ENCODE measurements around the gene ST6GALNAC1. TPM values are rescaled to one million over a fixed set of nuclear protein-coding genes. Genes with fewer than 3 reads are reported as not detected.
A peak's percentile ranks its signal among the peaks of the same experiment; 100 is the strongest.

ST6GALNAC1 gene
- total and polyA plus RNA-seq, 2 experiments from 2014 or later: 17.7 to 27.6 TPM

GRCh38 chr17:76660656-76661042 lies 17.1 kb upstream of the ST6GALNAC1 start:
- Histone ChIP-seq H3K36me3 (replicated peaks; ENCODE audit: insufficient read depth, low read depth) (no peaks in the 10 kb centered on the region), H2AFZ (no peak overlapping the region), H3K9me2 (replicated peaks; ENCODE audit: insufficient read depth) (no peaks in the 10 kb centered on the region), H4K20me1 (ENCODE audit: insufficient read depth, poor library complexity, severe bottlenecking) (no peaks in the 10 kb centered on the region), H3K27me3 (no peaks in the 10 kb centered on the region), H3K4me3 (no peak overlapping the region), H3K4me1 (ENCODE audit: insufficient read depth) (peaks cover 4% of the 10 kb centered on the region), H3K79me2 (no peaks in the 10 kb centered on the region), H3K27ac (no peak overlapping the region), H3K9me3 (ENCODE audit: low read depth) (no peaks in the 10 kb centered on the region), H3K4me2 (no peak overlapping the region)
- 82% methylated on average over 3 of the region's 3 CpGs for WGBS (ENCODE audit: low lambda C conversion rate, missing lambda C conversion rate)
- TF ChIP-seq EZH2 (IDR thresholded peaks at IDR 0.05; ENCODE audit: borderline replicate concordance) (no peak), CTCF (IDR thresholded peaks at IDR 0.05; ENCODE audit: poor library complexity) (no peak), EZH2phosphoT487 (IDR thresholded peaks at IDR 0.05; ENCODE audit: low read depth, severe bottlenecking, unreplicated experiment) (no peak)
- DNase-seq (ENCODE audit: low spot score): no peak

- peak overlapping the region; percentile 28 for H3K4me2 ChIP-seq
- H3K79me2 ChIP-seq: no peaks in the 10 kb centered on the region
- no peaks in the 10 kb centered on the region for H4K20me1 ChIP-seq (ENCODE audit: insufficient read depth, poor library complexity, severe bottlenecking)
- no peaks in the 10 kb centered on the region for H3K27me3 ChIP-seq
- no peak overlapping the region for H3K4me3 ChIP-seq
- H3K4me1 ChIP-seq (ENCODE audit: insufficient read depth): peaks cover 4% of the 10 kb centered on the region
- no peaks in the 10 kb centered on the region for H3K9me2 ChIP-seq (replicated peaks; ENCODE audit: insufficient read depth)
- WGBS (ENCODE audit: low lambda C conversion rate, missing lambda C conversion rate): 38% methylated on average over 13 of the region's 13 CpGs
- H3K36me3 ChIP-seq (replicated peaks; ENCODE audit: insufficient read depth, low read depth): no peaks in the 10 kb centered on the region
- no peak for DNase-seq (ENCODE audit: low spot score)
- TF ChIP-seq CTCF (IDR thresholded peaks at IDR 0.05; ENCODE audit: poor library complexity) (no peak), EZH2 (IDR thresholded peaks at IDR 0.05; ENCODE audit: borderline replicate concordance) (no peak), EZH2phosphoT487 (IDR thresholded peaks at IDR 0.05; ENCODE audit: low read depth, severe bottlenecking, unreplicated experiment) (no peak)
- H3K27ac ChIP-seq: no peak overlapping the region
- H3K9me3 ChIP-seq (ENCODE audit: low read depth): no peaks in the 10 kb centered on the region
- H2AFZ ChIP-seq: no peak overlapping the region
Measured at GRCh38 chr17:76659928-76660655, 16.5 kb upstream of the ST6GALNAC1 start.

GRCh38 chr17:76658242-76658662 lies 14.7 kb upstream of the ST6GALNAC1 start:
- Histone ChIP-seq H4K20me1 (ENCODE audit: insufficient read depth, poor library complexity, severe bottlenecking) (no peaks in the 10 kb centered on the region), H3K4me3 (no peak overlapping the region), H3K9me3 (ENCODE audit: low read depth) (no peaks in the 10 kb centered on the region), H2AFZ (no peak overlapping the region), H3K36me3 (replicated peaks; ENCODE audit: insufficient read depth, low read depth) (no peaks in the 10 kb centered on the region), H3K27ac (no peak overlapping the region), H3K79me2 (no peaks in the 10 kb centered on the region), H3K4me1 (ENCODE audit: insufficient read depth) (peaks cover 4% of the 10 kb centered on the region), H3K27me3 (no peaks in the 10 kb centered on the region), H3K9me2 (replicated peaks; ENCODE audit: insufficient read depth) (no peaks in the 10 kb centered on the region), H3K4me2 (no peak overlapping the region)
- no peak for TF ChIP-seq CTCF (IDR thresholded peaks at IDR 0.05; ENCODE audit: poor library complexity)
- no peak for TF ChIP-seq EZH2phosphoT487 (IDR thresholded peaks at IDR 0.05; ENCODE audit: low read depth, severe bottlenecking, unreplicated experiment)
- no peak for TF ChIP-seq EZH2 (IDR thresholded peaks at IDR 0.05; ENCODE audit: borderline replicate concordance)
- WGBS (ENCODE audit: low lambda C conversion rate, missing lambda C conversion rate): 67% methylated on average over 5 of the region's 5 CpGs
- no peak for DNase-seq (ENCODE audit: low spot score)
